Aortic smooth muscle cell (primary cell): ENCODE measurements around the gene TEX13C. TPM values are rescaled to one million over a fixed set of nuclear protein-coding genes. Genes with fewer than 3 reads are reported as not detected.

ENCODE experiments used
- total RNA-seq: library from RNA; depleted of rRNA; stranded (reverse); fragments of >200 nt; gene quantifications from 2 replicates; pipeline ENCODE4 v1.2.3, GENCODE V29; 2014

The TEX13C gene
- not detected in 2 replicates for total RNA-seq

GRCh38 chrX:125319646-125320521 lies at the start of gene TEX13C:
Gene TEX13C (plus strand): TSS chrX:125319871. CDS start chrX:125320120, 249 bp downstream.

